ENCODE results near the gene DIP2B.
"Not testable (repeated sequence)": the region's sequence is repeated elsewhere in the genome, so short reads cannot be mapped to it uniquely, and the experiment has no call there.

DIP2B gene

GRCh38 chr12:50521781-50522180, 17.0 kb downstream of the DIP2B start:
- not testable (repeated sequence) for DNase-seq

DNA sequence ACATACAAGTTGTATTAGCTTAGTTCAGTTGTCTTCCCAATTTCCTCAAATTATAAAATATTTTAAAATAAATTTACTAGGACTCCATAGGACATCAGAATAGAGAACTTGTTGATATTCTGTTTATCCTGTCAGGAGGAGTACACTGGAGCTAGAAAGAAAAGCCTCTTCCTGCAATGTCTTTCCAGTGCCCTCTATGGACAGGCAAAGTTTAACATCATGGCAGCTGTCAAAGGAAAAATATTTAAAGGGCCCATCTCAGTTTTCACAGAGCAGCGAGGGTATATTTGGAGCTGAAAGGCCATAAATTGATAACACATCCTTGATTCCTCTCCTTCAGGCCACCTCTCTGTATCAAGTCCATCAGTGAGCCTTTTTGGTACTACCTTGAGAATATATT, 19.0 kb downstream of the DIP2B start:
- no peak for DNase-seq

- DNase-seq = no peak
Observed at GRCh38 chr12:50524621-50525020, 19.8 kb downstream of the DIP2B start.

- no peak for DNase-seq
Observed at GRCh38 chr12:50525422-50525821, 20.6 kb downstream of the DIP2B start.

DNA sequence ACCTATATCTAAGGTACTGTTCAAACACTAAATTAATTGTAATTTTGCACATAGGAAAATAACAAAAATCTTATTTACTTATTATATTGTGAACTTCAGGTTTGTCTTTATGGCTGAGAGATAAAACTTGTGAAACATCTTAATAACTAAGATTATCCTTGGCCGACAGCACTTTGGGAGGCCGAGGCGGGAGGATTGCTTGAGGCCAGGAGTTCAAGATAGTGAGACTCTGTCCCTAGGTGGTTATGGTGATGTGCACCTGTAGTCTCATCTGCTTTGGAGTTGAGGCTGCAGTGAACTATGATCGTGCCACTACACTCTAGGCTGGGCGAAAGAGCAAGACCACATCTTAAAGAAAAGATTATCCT, 22.6 kb downstream of the DIP2B start:
- DNase-seq = no peak

DNA sequence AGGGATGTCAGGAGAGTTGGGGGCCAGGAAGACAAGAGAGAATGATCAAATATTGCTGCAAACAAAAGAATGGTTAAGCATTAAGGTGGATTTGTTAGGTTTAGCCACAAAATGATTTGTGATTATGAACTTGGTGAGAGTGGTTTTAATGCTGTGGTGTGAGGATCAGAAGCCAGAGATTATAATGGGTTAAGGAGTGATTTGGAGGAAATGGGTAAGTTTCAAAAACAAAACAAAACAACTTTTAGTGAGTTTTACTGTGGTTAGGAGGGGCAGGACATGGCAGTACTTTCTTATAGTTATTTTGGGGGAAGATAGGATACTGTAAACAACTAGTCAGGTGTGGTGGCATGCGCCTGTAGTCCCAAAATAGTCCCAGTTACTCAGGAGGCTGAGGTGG, 24.0 kb downstream of the DIP2B start:
- no peak for DNase-seq

- DNase-seq = no peak
Observed at GRCh38 chr12:50529345-50529744, 24.6 kb downstream of the DIP2B start.

DNA sequence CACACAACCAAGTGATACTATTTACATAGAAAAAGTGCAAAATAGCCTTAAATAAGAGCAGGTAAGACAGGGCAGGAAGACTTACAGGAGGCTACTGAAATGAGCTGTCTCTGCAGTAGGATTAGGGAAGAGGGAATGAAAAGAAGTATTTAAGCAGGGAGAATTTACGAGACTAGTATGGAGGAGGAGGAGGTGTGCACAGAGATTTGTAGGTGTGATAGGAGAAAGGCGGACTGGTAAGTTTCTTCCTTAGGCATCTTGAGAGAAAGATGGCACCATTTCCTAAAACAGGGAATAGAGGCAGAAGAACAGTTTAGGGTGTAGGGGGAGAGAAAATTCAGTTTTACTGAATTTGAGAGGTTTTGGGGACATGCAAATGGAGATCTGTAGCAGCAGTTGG, 25.7 kb downstream of the DIP2B start:
- no peak for DNase-seq

DNA sequence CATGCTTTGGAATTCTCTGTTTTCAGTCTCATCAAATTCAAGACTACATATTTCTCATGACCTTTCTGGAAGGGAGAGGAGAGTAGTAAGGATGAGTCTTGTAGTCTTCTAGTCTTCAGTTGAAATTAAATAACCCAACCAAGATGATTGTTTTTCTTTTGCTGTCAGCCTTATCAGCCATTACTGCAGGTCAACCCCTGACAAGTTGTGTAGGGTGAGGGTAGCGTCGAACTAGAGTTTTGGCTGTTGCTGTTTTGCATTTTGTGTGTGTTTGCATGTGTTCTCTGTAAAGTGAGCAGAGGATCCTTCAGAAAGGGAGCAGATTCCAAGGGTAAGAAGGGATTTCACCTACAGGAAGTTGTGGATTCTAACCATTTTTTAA, 28.4 kb downstream of the DIP2B start:
- DNase-seq = no peak

GRCh38 chr12:50533971-50534370, 29.2 kb downstream of the DIP2B start:
- no peak for DNase-seq

DNA sequence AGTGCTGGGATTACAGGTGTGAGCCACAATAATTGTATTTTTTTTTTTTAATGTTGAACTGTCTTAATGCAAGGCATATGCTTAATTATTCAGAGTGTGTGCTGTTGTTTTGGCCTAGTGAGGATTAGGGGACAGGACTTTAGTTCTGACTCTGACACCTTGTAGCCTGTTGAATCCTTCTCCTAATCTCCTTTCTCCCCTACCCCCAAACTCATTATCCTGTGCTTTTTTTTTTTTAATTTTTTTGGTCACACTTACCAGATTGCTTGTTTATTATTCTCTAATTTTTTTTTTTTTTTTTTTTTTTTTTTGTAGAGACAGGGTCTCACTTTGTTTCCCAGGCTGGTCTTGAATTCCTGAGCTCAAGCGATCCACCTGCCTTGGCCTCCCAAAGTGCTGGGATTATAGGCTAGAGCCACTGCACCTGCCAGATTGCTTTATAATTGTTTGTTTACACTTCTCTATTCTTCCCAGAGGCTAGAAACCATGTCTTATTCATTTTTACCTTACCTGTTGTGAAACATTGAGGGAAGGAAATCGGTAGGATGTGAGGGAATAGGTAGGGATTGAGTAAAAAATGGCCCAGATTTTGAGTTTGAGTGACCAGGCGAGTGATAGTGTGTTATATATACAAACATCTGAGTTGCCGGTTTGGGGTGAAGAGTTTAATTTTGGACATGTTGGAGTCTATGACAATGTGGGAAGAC, 32.2 kb downstream of the DIP2B start:
- DNase-seq = no peak

DNA sequence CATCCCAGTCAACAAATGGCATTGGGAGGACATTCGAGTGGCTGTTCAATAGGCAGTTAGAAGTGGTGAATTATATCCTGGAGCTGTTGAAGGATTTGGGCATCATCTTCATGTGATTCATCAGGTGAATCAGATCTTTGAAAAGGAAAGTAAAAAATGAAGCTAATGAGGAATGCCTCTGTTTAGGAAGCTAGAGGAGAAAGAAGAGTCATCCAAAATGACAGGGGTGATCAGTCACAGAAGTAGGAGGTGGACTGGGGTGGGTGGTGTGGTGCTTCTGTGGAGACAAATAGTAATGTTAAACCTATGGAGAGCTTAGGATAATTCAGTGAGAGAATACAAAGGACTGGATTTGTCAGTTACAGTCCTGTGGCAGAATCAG, 32.7 kb downstream of the DIP2B start:
- peak in 1 of 2 donors; percentile 49 for DNase-seq

GRCh38 chr12:50538182-50538581, 33.4 kb downstream of the DIP2B start:
- no peak for DNase-seq

GRCh38 chr12:50541139-50541538, 36.4 kb downstream of the DIP2B start:
- no peak for DNase-seq

- peak in 1 of 2 donors; percentile 51 for DNase-seq
Observed at GRCh38 chr12:50542448-50542847, 37.7 kb downstream of the DIP2B start.

- not testable (repeated sequence) for DNase-seq
Observed at GRCh38 chr12:50543188-50543587, 38.4 kb downstream of the DIP2B start.

GRCh38 chr12:50545213-50545612, 40.4 kb downstream of the DIP2B start:
- DNase-seq = no peak

- no peak for DNase-seq
Observed at GRCh38 chr12:50545786-50546185, 41.0 kb downstream of the DIP2B start.

GRCh38 chr12:50546441-50547318, 41.9 kb downstream of the DIP2B start:
- no peak for DNase-seq

GRCh38 chr12:50547742-50548141, 43.0 kb downstream of the DIP2B start:
- no peak for DNase-seq

- no peak for DNase-seq
Observed at GRCh38 chr12:50549885-50550284, 45.1 kb downstream of the DIP2B start.

DNA sequence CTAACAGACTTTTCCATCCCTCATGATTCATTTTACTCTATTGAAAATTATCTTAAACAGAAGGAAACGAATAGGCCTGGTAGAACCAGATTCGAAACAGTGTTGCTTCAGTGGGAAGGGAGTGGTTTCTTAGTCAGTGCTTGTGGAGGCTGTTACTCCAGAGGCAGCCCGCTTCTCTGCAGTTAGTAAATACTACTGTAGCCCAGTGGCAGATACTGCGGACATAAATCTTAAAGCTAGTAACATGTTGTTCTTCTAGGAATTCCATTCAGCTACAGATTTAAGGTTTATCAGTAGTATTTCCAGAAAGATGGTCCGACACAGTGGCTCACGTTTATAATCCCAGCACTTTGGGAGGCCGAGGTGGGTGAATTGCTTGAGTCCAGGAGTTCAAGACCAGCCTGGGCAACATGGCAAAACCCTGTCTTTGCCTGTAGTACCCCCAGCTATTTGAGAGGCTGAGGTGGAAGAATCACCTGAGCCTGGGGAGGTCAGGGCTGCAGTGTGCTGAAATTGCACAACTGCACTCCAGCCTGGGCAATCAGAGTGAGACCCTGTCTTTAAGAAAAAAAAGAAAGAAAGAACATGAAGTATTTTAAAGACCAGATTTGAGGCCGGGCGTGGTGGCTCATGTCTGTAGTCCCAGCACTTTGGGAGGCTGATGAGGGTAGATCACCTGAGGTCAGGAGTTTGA, 45.9 kb downstream of the DIP2B start:
- no peak for DNase-seq

DNA sequence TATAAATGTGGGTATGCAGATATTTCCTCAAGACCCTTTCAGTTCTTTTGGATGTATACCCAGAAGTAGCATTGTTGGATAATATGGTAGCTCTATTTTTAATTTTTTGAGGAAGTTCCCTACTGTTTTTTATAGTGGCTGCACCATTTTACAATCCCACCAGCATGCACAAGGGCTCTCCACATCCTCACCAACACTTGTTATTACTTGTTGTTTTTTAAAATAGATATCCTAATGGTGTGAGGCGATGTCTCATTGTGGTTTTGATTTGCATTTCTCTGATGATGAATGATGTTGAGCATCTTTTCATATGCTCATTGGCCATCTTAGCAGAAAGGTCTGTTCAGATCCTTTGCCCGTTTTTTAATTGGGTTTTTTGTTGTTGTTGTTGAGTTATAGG, 47.1 kb downstream of the DIP2B start:
- DNase-seq = no peak

- no peak for DNase-seq
Observed at GRCh38 chr12:50554651-50555050, 49.9 kb downstream of the DIP2B start.

Measured in stimulated activated CD4-positive, alpha-beta T cell treated with anti-CD3 and anti-CD28 coated beads, Interleukin-2, amount 100 ng/mL, for 24 hours (primary cell).